H1 (cell line): Measurements from ENCODE around the gene PTBP1. TPM values are rescaled to one million over a fixed set of nuclear protein-coding genes. Genes with fewer than 3 reads are reported as not detected.
A peak's percentile ranks its signal among the peaks of the same experiment; 100 is the strongest.

Experiments
- CTCF ChIA-PET: fragments of 300-600 bp; sonication (Branson Sonifier 250); formaldehyde crosslinking; loops from one replicate; lab custom pipeline; 2021; ENCODE audit not compliant: partially characterized antibody; lab: Charles Lee
- POLR2A ChIA-PET: fragments of 300-600 bp; sonication (Branson Sonifier 250); formaldehyde crosslinking; loops from one replicate; lab custom pipeline; 2021; ENCODE audit warnings: inconsistent platforms; ENCODE audit not compliant: partially characterized antibody; lab: Charles Lee
- DNase-seq, 2 experiments: peaks; one replicate each; pipeline versions ENCODE4 v3.0.0 to v3.0.0-alpha.2; 2010 to 2022; ENCODE audit warnings: low spot score in 2 of 2, low read depth in 1 of 2, mixed read lengths in 1 of 2
- FAIRE-seq: peaks from 2 replicates; lab custom pipeline; 2011; peaks lifted over from hg19 to GRCh38; lab: Jason Lieb, UNC
- H2AFZ ChIP-seq: 2 replicates; pipeline ENCODE4 v1.8.1; 2012; ENCODE audit warnings: low read length, inconsistent platforms
- H2AK5ac ChIP-seq: 2 replicates; pipeline ENCODE4 v1.6.1; 2013; ENCODE audit warnings: low read depth, low read length
- H2BK120ac ChIP-seq: replicated peaks from 2 replicates; pipeline ENCODE3; 2013; ENCODE audit warnings: low read depth, low read length, inconsistent platforms
- H2BK12ac ChIP-seq: 2 replicates; pipeline ENCODE4 v1.6.1; 2013; ENCODE audit warnings: low read depth, low read length
- H2BK15ac ChIP-seq: 2 replicates; pipeline ENCODE4 v1.6.1; 2013; ENCODE audit warnings: low read length
- H2BK20ac ChIP-seq: 2 replicates; pipeline ENCODE4 v1.6.1; 2013; ENCODE audit warnings: low read length
- H2BK5ac ChIP-seq: 2 replicates; pipeline ENCODE4 v1.6.1; 2013; ENCODE audit warnings: low read depth, low read length
- H3K14ac ChIP-seq: 2 replicates; pipeline ENCODE4 v1.6.1; 2013; ENCODE audit warnings: inconsistent platforms; ENCODE audit not compliant: insufficient read length
- H3K18ac ChIP-seq: 2 replicates; pipeline ENCODE4 v1.6.1; 2013; ENCODE audit warnings: low read length; ENCODE audit errors: extremely low read depth
- H3K23ac ChIP-seq: 2 replicates; pipeline ENCODE4 v1.6.1; 2013; ENCODE audit warnings: inconsistent platforms; ENCODE audit not compliant: insufficient read length
- H3K23me2 ChIP-seq: 2 replicates; pipeline ENCODE4 v1.6.1; 2013; ENCODE audit warnings: low read depth, low read length
- H3K27ac ChIP-seq: 2 replicates; pipeline ENCODE4 v1.6.1; 2011; ENCODE audit warnings: low read depth, low read length, inconsistent platforms
- H3K27me3 ChIP-seq, 4 experiments: replicated peaks in 1 of 4; 1 replicate in 1 of 4; 2 replicates in 3 of 4; pipeline versions ENCODE4 v1.6.1 to v1.8.1; 2011 to 2013; ENCODE audit warnings: low read length in 3 of 4, mild to moderate bottlenecking in 3 of 4, inconsistent platforms in 2 of 4, mixed read lengths in 2 of 4, moderate library complexity in 1 of 4; ENCODE audit not compliant: control insufficient read depth in 3 of 4, insufficient read depth in 3 of 4; ENCODE audit errors: extremely low read depth in 1 of 4
- H3K36me3 ChIP-seq, 4 experiments: 2 replicates each; pipeline versions ENCODE4 v1.6.1 to v1.8.1; 2011 to 2013; ENCODE audit warnings: mild to moderate bottlenecking in 4 of 4, low read length in 3 of 4, moderate library complexity in 2 of 4, control low read depth in 1 of 4, inconsistent platforms in 1 of 4; ENCODE audit not compliant: insufficient read depth in 4 of 4, control insufficient read depth in 2 of 4
- H3K4ac ChIP-seq: replicated peaks from 2 replicates; pipeline ENCODE3; 2013; ENCODE audit warnings: low read length, low read depth, mixed read lengths, inconsistent platforms; ENCODE audit not compliant: insufficient read length
- H3K4me1 ChIP-seq, 4 experiments: replicated peaks in 1 of 4; 1 replicate in 1 of 4; 2 replicates in 3 of 4; pipeline versions ENCODE4 v1.6.1 to v1.8.1; 2011 to 2013; ENCODE audit warnings: low read length in 3 of 4, inconsistent platforms in 2 of 4, mixed read lengths in 1 of 4; ENCODE audit not compliant: insufficient read depth in 4 of 4, control insufficient read depth in 3 of 4
- H3K4me2 ChIP-seq, 2 experiments: 2 replicates each; pipeline versions ENCODE4 v1.6.1 to v1.8.1; 2011 to 2013; ENCODE audit warnings: low read depth in 2 of 2, low read length in 2 of 2, control low read depth in 1 of 2, inconsistent platforms in 1 of 2, mild to moderate bottlenecking in 1 of 2; ENCODE audit not compliant: insufficient read depth in 1 of 2
- H3K4me3 ChIP-seq, 4 experiments: fragments of 200-600, 300-600 bp in 1 of 4; sonication (generic), shearing (Covaris generic), sonication (Bioruptor Twin) in 1 of 4; 2 replicates each; pipeline versions ENCODE4 v1.5.1 to v1.8.1; 2011 to 2016; ENCODE audit warnings: low read length in 4 of 4, low read depth in 3 of 4, control low read depth in 2 of 4, inconsistent platforms in 2 of 4, mild to moderate bottlenecking in 2 of 4, mixed read lengths in 1 of 4, moderate library complexity in 1 of 4; ENCODE audit not compliant: insufficient read depth in 2 of 4; ENCODE audit errors: extremely low read depth in 1 of 4
- H3K56ac ChIP-seq: replicated peaks from 2 replicates; pipeline ENCODE3; 2013; ENCODE audit warnings: low read depth, mild to moderate bottlenecking, mixed read lengths, low read length, inconsistent platforms; ENCODE audit not compliant: insufficient read length
- H3K79me1 ChIP-seq: 2 replicates; pipeline ENCODE4 v1.6.1; 2013; ENCODE audit warnings: low read depth, low read length, control low read depth
- H3K79me2 ChIP-seq, 2 experiments: 2 replicates each; pipeline versions ENCODE4 v1.6.1 to v1.8.1; 2012 to 2013; ENCODE audit warnings: low read length in 2 of 2, mild to moderate bottlenecking in 2 of 2, inconsistent platforms in 1 of 2; ENCODE audit not compliant: insufficient read depth in 2 of 2, control insufficient read depth in 1 of 2
- H3K9ac ChIP-seq, 4 experiments: replicated peaks in 1 of 4; 1 replicate in 1 of 4; 2 replicates in 3 of 4; pipeline versions ENCODE4 v1.6.1 to v1.8.1; 2011 to 2013; ENCODE audit warnings: low read depth in 3 of 4, low read length in 3 of 4, control low read depth in 2 of 4, mild to moderate bottlenecking in 2 of 4, moderate library complexity in 2 of 4, inconsistent platforms in 1 of 4; ENCODE audit errors: extremely low read depth in 1 of 4
- H3K9me3 ChIP-seq, 2 experiments: 2 replicates each; pipeline versions ENCODE4 v1.6.1 to v1.8.1; 2012 to 2013; ENCODE audit warnings: mild to moderate bottlenecking in 2 of 2, moderate library complexity in 2 of 2, control low read depth in 1 of 2, inconsistent platforms in 1 of 2, low read depth in 1 of 2, low read length in 1 of 2, mixed read lengths in 1 of 2; ENCODE audit not compliant: insufficient read depth in 2 of 2
- H4K20me1 ChIP-seq, 2 experiments: replicated peaks in 1 of 2; 2 replicates each; pipeline versions ENCODE3 to v1.8.1; 2011 to 2013; ENCODE audit warnings: inconsistent platforms in 2 of 2, low read length in 2 of 2, mild to moderate bottlenecking in 1 of 2; ENCODE audit not compliant: insufficient read depth in 2 of 2, control insufficient read depth in 1 of 2
- H4K5ac ChIP-seq: 2 replicates; pipeline ENCODE4 v1.6.1; 2013; ENCODE audit warnings: low read length, low read depth, mixed read lengths, inconsistent platforms; ENCODE audit not compliant: insufficient read length
- H4K8ac ChIP-seq: 2 replicates; pipeline ENCODE4 v1.8.0; 2013; ENCODE audit warnings: mild to moderate bottlenecking, moderate library complexity, low read length, inconsistent platforms; ENCODE audit not compliant: insufficient read depth; ENCODE audit errors: extremely low read depth
- H4K91ac ChIP-seq: replicated peaks from 2 replicates; pipeline ENCODE3; 2013; ENCODE audit warnings: low read length, mixed read lengths, inconsistent platforms; ENCODE audit not compliant: insufficient read length
- BCL11A ChIP-seq, 2 experiments: IDR thresholded peaks; one replicate each; pipeline ENCODE4 v1.6.1; 2011; ENCODE audit warnings: low read depth in 2 of 2, low read length in 2 of 2, mild to moderate bottlenecking in 2 of 2
- POLR2A ChIP-seq, 2 experiments: IDR thresholded peaks; 1 replicate in 1 of 2; 2 replicates in 1 of 2; pipeline ENCODE4 v1.6.1; 2011; ENCODE audit warnings: low read depth in 2 of 2, low read length in 2 of 2, mild to moderate bottlenecking in 2 of 2; ENCODE audit errors: control extremely low read depth in 1 of 2
- POLR2AphosphoS5 ChIP-seq: IDR thresholded peaks from 2 replicates; pipeline ENCODE4 v1.6.1; 2011; ENCODE audit warnings: low read depth, low read length
- SP2 ChIP-seq: IDR thresholded peaks from 2 replicates; pipeline ENCODE4 v1.6.1; 2012; ENCODE audit warnings: mild to moderate bottlenecking, low read length, inconsistent platforms
- WGBS, 2 experiments: shearing (Covaris generic) in 1 of 2; methylation state at CpG; one replicate each; pipeline versions ENCODE4 v1.1.6 to v1.1.7; 2013 to 2015; ENCODE audit warnings: low lambda C conversion rate in 2 of 2, mixed read lengths in 2 of 2, inconsistent platforms in 1 of 2, low coverage in 1 of 2, missing lambda C conversion rate in 1 of 2; ENCODE audit not compliant: insufficient replicate concordance in 2 of 2, insufficient coverage in 1 of 2, insufficient read length in 1 of 2; ENCODE audit errors: extremely low coverage in 1 of 2, missing lambda C conversion rate in 1 of 2; 5-methylcytosine and 5-hydroxymethylcytosine counted together
- polyA plus RNA-seq, 7 experiments: library from polyadenylated mRNA; depleted of rRNA in 3 of 7; stranded (reverse) in 5 of 7; unstranded in 2 of 7; fragments of >200 nt in 5 of 7; fragments of 200-250 nt in 2 of 7; gene quantifications; 1 replicate in 5 of 7; 2 replicates in 1 of 7; 4 replicates in 1 of 7; pipeline versions ENCODE4 v1.2.1 to v1.2.3, GENCODE V29; 2011 to 2013; ENCODE audit warnings: missing spikeins in 2 of 7, mixed read lengths in 2 of 7
- total RNA-seq: library from RNA; stranded (reverse); fragmentation: NEBNext Ultra II Directional; extraction: Animal tissue kit (Norgen Biotek cat#: 25700); gene quantifications from 2 replicates; pipeline ENCODE4 v1.2.1, GENCODE V29; 2021

The PTBP1 gene
- total and polyA plus RNA-seq, 2 of the 8 experiments (the other 6 are each of a cell fraction or from before 2014, with no cell fraction given): 528 to 888 TPM

GRCh38 chr19:798415-799075, 1.3 kb downstream of the PTBP1 start:
- Histone ChIP-seq H3K4me1 (peaks cover 0 to 29% (median 18%) of the 10 kb centered on the region in 4 experiments; a peak in 6 of 7 replicates), H4K8ac (peak overlapping the region; percentile 88; the same call in 1 of the 2 replicates), H4K5ac (peak overlapping the region; percentile 39), H4K91ac (peak overlapping the region; percentile 34), H3K14ac (no peak overlapping the region), H3K18ac (peak overlapping the region; percentile 32), H2BK15ac (no peak overlapping the region), H3K79me1 (peaks cover 4% of the 10 kb centered on the region; the same call in 1 of the 2 replicates), H3K4me3 (peak overlapping the region; percentile 88 to 100 (median 96)), H2AFZ (no peak overlapping the region), H3K23me2 (peaks cover 10% of the 10 kb centered on the region; the same call in 1 of the 2 replicates), H2AK5ac (no peak overlapping the region), H3K27me3 (no peaks in the 10 kb centered on the region), H2BK20ac (no peak overlapping the region), H4K20me1 (peaks cover 46 to 48% of the 10 kb centered on the region in 2 experiments), H3K9ac (peak overlapping the region; percentile 86 to 98 (median 93)), H2BK5ac (peak overlapping the region; percentile 71), H2BK12ac (no peak overlapping the region), H2BK120ac (peak overlapping the region; percentile 72), H3K4ac (peak overlapping the region; percentile 8), H3K4me2 (peak overlapping the region; percentile 62 to 93), H3K56ac (peak overlapping the region; percentile 86), H3K9me3 (no peaks in the 10 kb centered on the region), H3K23ac (no peak overlapping the region), H3K36me3 (peaks cover 5 to 30% (median 24%) of the 10 kb centered on the region in 4 experiments; a peak in 7 of 8 replicates), H3K27ac (peak overlapping the region; percentile 75), H3K79me2 (peaks cover 56 to 57% of the 10 kb centered on the region in 2 experiments)
- FAIRE-seq (no peak), DNase-seq (no peak)
- POLR2A ChIA-PET: interaction anchor here (0.7 to 16.9 kb wide), 31 partner anchors 8 to 267 kb away, joined by 3 to 277 read pairs (median 6); partner anchors contain the start of genes AZU1, BSG, CDC34 and CNN2
- CTCF ChIA-PET: interaction anchor here (0.6 to 2.3 kb wide), 7 partner anchors 10 to 57 kb away, joined by 3 to 10 read pairs (median 3); no protein-coding TSS in a partner anchor
- TF ChIP-seq POLR2A (IDR thresholded peaks at IDR 0.05; ENCODE audit: control extremely low read depth in 1 of 2, low read depth in 2 of 2, low read length in 2 of 2) (peak; percentile 14 to 77; a peak in 2 of 3 replicates), POLR2AphosphoS5 (peak; percentile 43; the same call in 1 of the 2 replicates), SP2 (no peak), BCL11A (IDR thresholded peaks at IDR 0.05; ENCODE audit: low read depth in 2 of 2, low read length in 2 of 2) (no peak)
- 1% methylated on average over 40 of the region's 44 CpGs; no CpG with 5 or more reads in 1 of the 2 experiments for WGBS, 2 experiments
